SU-DHL-6 (cell line): Measurements from ENCODE around the gene UBE2G2.

Experiments
- EZH2phosphoT487 ChIP-seq: fragments of 200-600 bp; sonication (generic), shearing (Covaris generic); conservative IDR thresholded peaks from 2 replicates; pipeline ENCODE4 v1.6.1; 2018; ENCODE audit warnings: mild to moderate bottlenecking, antibody characterized with exemption, low read length, moderate library complexity, mixed read lengths
- TF ChIP-seq, protein P1 (sequence below): fragments of 200-600 bp; sonication (generic); IDR thresholded peaks from one replicate; pipeline ENCODE4 v1.5.1; 2017; ENCODE audit warnings: antibody characterized with exemption, mild to moderate bottlenecking, low read length, moderate library complexity; ENCODE audit not compliant: insufficient read depth, poor library complexity, severe bottlenecking

- TF ChIP-seq, protein P1, sequence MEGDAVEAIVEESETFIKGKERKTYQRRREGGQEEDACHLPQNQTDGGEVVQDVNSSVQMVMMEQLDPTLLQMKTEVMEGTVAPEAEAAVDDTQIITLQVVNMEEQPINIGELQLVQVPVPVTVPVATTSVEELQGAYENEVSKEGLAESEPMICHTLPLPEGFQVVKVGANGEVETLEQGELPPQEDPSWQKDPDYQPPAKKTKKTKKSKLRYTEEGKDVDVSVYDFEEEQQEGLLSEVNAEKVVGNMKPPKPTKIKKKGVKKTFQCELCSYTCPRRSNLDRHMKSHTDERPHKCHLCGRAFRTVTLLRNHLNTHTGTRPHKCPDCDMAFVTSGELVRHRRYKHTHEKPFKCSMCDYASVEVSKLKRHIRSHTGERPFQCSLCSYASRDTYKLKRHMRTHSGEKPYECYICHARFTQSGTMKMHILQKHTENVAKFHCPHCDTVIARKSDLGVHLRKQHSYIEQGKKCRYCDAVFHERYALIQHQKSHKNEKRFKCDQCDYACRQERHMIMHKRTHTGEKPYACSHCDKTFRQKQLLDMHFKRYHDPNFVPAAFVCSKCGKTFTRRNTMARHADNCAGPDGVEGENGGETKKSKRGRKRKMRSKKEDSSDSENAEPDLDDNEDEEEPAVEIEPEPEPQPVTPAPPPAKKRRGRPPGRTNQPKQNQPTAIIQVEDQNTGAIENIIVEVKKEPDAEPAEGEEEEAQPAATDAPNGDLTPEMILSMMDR: no peak
- no peak for TF ChIP-seq EZH2phosphoT487
Observed at GRCh38 chr21:44814498-44815023, 12.9 kb upstream of the UBE2G2 start.
